HepG2 (cell line): Measurements from ENCODE around the gene CENPC. TPM values are rescaled to one million over a fixed set of nuclear protein-coding genes. Genes with fewer than 3 reads are reported as not detected.
"Not testable (repeated sequence)": the region's sequence is repeated elsewhere in the genome, so short reads cannot be mapped to it uniquely, and the experiment has no call there.

ENCODE experiments used
- ATAC-seq: fragments of 200-7000 bp; cut with Tn5 transposase; 3 replicates; pipeline ENCODE4 v1.9.1; 2020; ENCODE audit warnings: mild to moderate bottlenecking, moderate library complexity
- BruUV-seq: library from RNA; stranded (reverse); fragments of 400-500 nt; replicated peaks from 2 replicates; lab custom pipeline; 2021; lab: Mats Ljungman, UMichigan
- CTCF ChIA-PET: fragments of 300-600 bp; formaldehyde crosslinking; extraction: SDS; loops from one replicate; lab custom pipeline; 2021; ENCODE audit warnings: low total read pairs, inconsistent platforms, low intra/inter-chr PET ratio; lab: Yijun Ruan, JAX
- POLR2A ChIA-PET: fragments of 350-600 bp; sonication (Branson Sonifier 250); formaldehyde crosslinking; loops from one replicate; lab custom pipeline; 2020; ENCODE audit warnings: antibody characterized with exemption, inconsistent platforms; lab: Yijun Ruan, JAX
- DNase-seq: peaks from one replicate; pipeline ENCODE4 v3.0.0-alpha.2; 2015; ENCODE audit warnings: low spot score
- FAIRE-seq: peaks from 3 replicates; lab custom pipeline; 2011; peaks lifted over from hg19 to GRCh38; lab: Jason Lieb, UNC
- H2AFZ ChIP-seq: one replicate; pipeline ENCODE4 v1.6.1; 2011; ENCODE audit warnings: low read length, inconsistent platforms
- H3K27ac ChIP-seq: fragments of 300-600 bp; 3 replicates; pipeline ENCODE4 v1.8.0; 2011; ENCODE audit warnings: mixed run types, mild to moderate bottlenecking, mixed read lengths, low read length, inconsistent platforms; ENCODE audit not compliant: insufficient read depth; ENCODE audit errors: extremely low read length
- H3K27me3 ChIP-seq, 2 experiments: fragments of 200-600 bp in 1 of 2; 2 replicates in 1 of 2; 3 replicates in 1 of 2; pipeline versions ENCODE4 v1.6.0 to v1.8.0; 2011; ENCODE audit warnings: low read length in 2 of 2, mild to moderate bottlenecking in 2 of 2, moderate library complexity in 2 of 2, inconsistent platforms in 1 of 2; ENCODE audit not compliant: insufficient read depth in 2 of 2, control insufficient read depth in 1 of 2
- H3K36me3 ChIP-seq, 2 experiments: fragments of 200-600 bp in 1 of 2; replicated peaks in 1 of 2; 2 replicates in 1 of 2; 3 replicates in 1 of 2; pipeline versions ENCODE4 v1.5.1 to v1.8.0; 2011; ENCODE audit warnings: low read length in 2 of 2, inconsistent platforms in 1 of 2; ENCODE audit not compliant: insufficient read depth in 2 of 2, control insufficient read depth in 1 of 2
- H3K4me1 ChIP-seq: 2 replicates; pipeline ENCODE4 v1.5.1; 2012; ENCODE audit warnings: low read length, inconsistent platforms; ENCODE audit not compliant: insufficient read depth
- H3K4me2 ChIP-seq: 2 replicates; pipeline ENCODE4 v1.6.0; 2011; ENCODE audit warnings: low read depth, low read length, inconsistent platforms
- H3K4me3 ChIP-seq, 3 experiments: fragments of 200-600 bp in 1 of 3; sonication (generic), shearing (Covaris generic) in 1 of 3; replicated peaks in 1 of 3; 2 replicates each; pipeline ENCODE4 v1.5.1; 2011 to 2016; ENCODE audit warnings: low read length in 3 of 3, inconsistent platforms in 2 of 3, low read depth in 2 of 3, mild to moderate bottlenecking in 2 of 3, control low read depth in 1 of 3, mixed read lengths in 1 of 3; ENCODE audit not compliant: insufficient read depth in 1 of 3
- H3K79me2 ChIP-seq: one replicate; pipeline ENCODE4 v1.6.1; 2011; ENCODE audit warnings: low read length, inconsistent platforms; ENCODE audit not compliant: insufficient read depth
- H3K9ac ChIP-seq: 2 replicates; pipeline ENCODE4 v1.6.0; 2011; ENCODE audit warnings: mild to moderate bottlenecking, low read depth, low read length, inconsistent platforms; ENCODE audit not compliant: insufficient read depth
- H3K9me3 ChIP-seq: 2 replicates; pipeline ENCODE4 v1.5.1; 2012; ENCODE audit warnings: mild to moderate bottlenecking, low read length
- H4K20me1 ChIP-seq: 2 replicates; pipeline ENCODE4 v1.6.0; 2011; ENCODE audit warnings: inconsistent platforms, mild to moderate bottlenecking, low read length, moderate library complexity; ENCODE audit not compliant: insufficient read depth
- PITX1 ChIP-seq: sonication (generic); formaldehyde crosslinking; IDR thresholded peaks from 2 replicates; pipeline ENCODE4 v1.5.1; 2020; ENCODE audit warnings: mild to moderate bottlenecking, missing genetic modification reagents
- SALL1 ChIP-seq: sonication (generic); formaldehyde crosslinking; IDR thresholded peaks from 2 replicates; pipeline ENCODE4 v1.8.0; 2022; ENCODE audit warnings: mild to moderate bottlenecking, missing genetic modification reagents
- SMAD3 ChIP-seq: sonication (generic); formaldehyde crosslinking; IDR thresholded peaks from 2 replicates; pipeline ENCODE4 v1.4.0; 2020; ENCODE audit warnings: missing genetic modification reagents
- THAP8 ChIP-seq: sonication (generic); formaldehyde crosslinking; IDR thresholded peaks from 2 replicates; pipeline ENCODE4 v1.5.1; 2020; ENCODE audit warnings: missing genetic modification reagents, mild to moderate bottlenecking, borderline replicate concordance
- ZNF30 ChIP-seq: sonication (generic); formaldehyde crosslinking; IDR thresholded peaks from 2 replicates; pipeline ENCODE4 v1.5.0; 2020; ENCODE audit warnings: mild to moderate bottlenecking, missing genetic modification reagents
- ZNF367 ChIP-seq: sonication (generic); formaldehyde crosslinking; IDR thresholded peaks from 2 replicates; pipeline ENCODE4 v1.4.0; 2020; ENCODE audit warnings: missing genetic modification reagents, borderline replicate concordance
- WGBS: methylation state at CpG from one replicate; pipeline ENCODE4 v1.1.6; 2017; ENCODE audit warnings: low lambda C conversion rate; 5-methylcytosine and 5-hydroxymethylcytosine counted together
- in situ Hi-C: cut with HindIII; loops from 2 replicates; pipeline ENCODE4 v1.10.0; 2017; ENCODE audit warnings: low pct_unique_long_range_greater_than_20kb; ENCODE audit not compliant: extremely low pct_ligation_motif_present
- intact Hi-C: fragments of 100-400 bp; cut with micrococcal nuclease; formaldehyde crosslinking; loops from one replicate; pipeline ENCODE4 v1.10.0; 2022; ENCODE audit not compliant: unreplicated experiment
- polyA plus RNA-seq, 8 experiments: library from polyadenylated mRNA; depleted of rRNA in 3 of 8; stranded (reverse) in 7 of 8; unstranded in 1 of 8; fragments of >200 nt; fragmentation: Illumina TruSeq in 4 of 8; extraction: Trizol in 4 of 8; gene quantifications; 2 replicates each; pipeline versions ENCODE4 v1.2.1 to v1.2.3, GENCODE V29; 2011 to 2016; ENCODE audit warnings: low read depth in 4 of 8, missing spikeins in 1 of 8, mixed read lengths in 1 of 8; ENCODE audit not compliant: insufficient read depth in 1 of 8
- total RNA-seq, 5 experiments: library from RNA; depleted of rRNA; stranded (reverse); fragments of >200 nt; fragmentation: Illumina TruSeq; extraction: Trizol; gene quantifications; 2 replicates each; pipeline ENCODE4 v1.2.3, GENCODE V29; 2016; ENCODE audit warnings: low read depth in 1 of 5

The CENPC gene
- total and polyA plus RNA-seq, 2 of the 13 experiments (the other 11 are each of a cell fraction or from before 2014, with no cell fraction given) = 4.7 to 16.4 TPM

GRCh38 chr4:67533112-67533511, 12.2 kb downstream of the CENPC start:
- 100% methylated on average over 3 of the region's 3 CpGs for WGBS
- no peak for DNase-seq
- BruUV-seq = no TSS peak
- Histone ChIP-seq H3K36me3 (peaks cover 3 to 49% of the 10 kb centered on the region in 2 experiments; a peak in 2 of 5 replicates), H3K4me1 (no peaks in the 10 kb centered on the region), H4K20me1 (no peaks in the 10 kb centered on the region), H3K9me3 (no peaks in the 10 kb centered on the region), H3K4me3 (no peak overlapping the region), H3K9ac (no peak overlapping the region), H3K27me3 (no peaks in the 10 kb centered on the region), H2AFZ (no peak overlapping the region), H3K4me2 (no peak overlapping the region), H3K27ac (no peak overlapping the region), H3K79me2 (no peaks in the 10 kb centered on the region)
- no peak for TF ChIP-seq THAP8
- TF ChIP-seq SMAD3 (CRISPR knock-in tag) = no peak
- TF ChIP-seq PITX1 (CRISPR knock-in tag) = no peak
- no peak for TF ChIP-seq ZNF30 (CRISPR knock-in tag)
- TF ChIP-seq SALL1 (CRISPR knock-in tag) = no peak
- no peak for TF ChIP-seq ZNF367 (CRISPR knock-in tag)
- CTCF ChIA-PET = no interaction called here
- POLR2A ChIA-PET = no interaction called here
- intact Hi-C loops (no loop called here), in situ Hi-C loops (loop anchor here (25.0 kb wide), 1 partner anchor 629 kb away; no protein-coding TSS in a partner anchor)
- no peak for FAIRE-seq
- no peak for ATAC-seq

- 100% methylated on average over 4 of the region's 4 CpGs for WGBS
- peaks cover 3 to 46% of the 10 kb centered on the region in 2 experiments; a peak in 2 of 5 replicates for H3K36me3 ChIP-seq
- H2AFZ ChIP-seq, CTCF ChIA-PET, H3K27me3 ChIP-seq, H3K27ac ChIP-seq, H3K9ac ChIP-seq, BruUV-seq, H3K4me1 ChIP-seq, H3K4me2 ChIP-seq, FAIRE-seq, H3K4me3 ChIP-seq, H4K20me1 ChIP-seq, intact Hi-C loops, POLR2A ChIA-PET, ATAC-seq, H3K79me2 ChIP-seq, DNase-seq, H3K9me3 ChIP-seq: not testable (repeated sequence)
- in situ Hi-C loops = loop anchor here (25.0 kb wide), 1 partner anchor 630 kb away; no protein-coding TSS in a partner anchor
Observed at GRCh38 chr4:67532397-67532796, 12.9 kb downstream of the CENPC start.
